Activated CD4-positive, CD25-positive, alpha-beta regulatory T cell treated with anti-CD3 and anti-CD28 coated beads, Interleukin-2, amount 50 U/mL, for 24 hours (primary cell): ENCODE measurements around the gene WFS1.

Experiments
- ATAC-seq, 2 donors: fragments of 150-1000 bp; cut with Tn5 transposase; one replicate each; pipeline ENCODE4 v1.10.0; 2021; ENCODE audit warnings: mild to moderate bottlenecking in 1 of 2, moderate library complexity in 1 of 2

Gene WFS1

DNA sequence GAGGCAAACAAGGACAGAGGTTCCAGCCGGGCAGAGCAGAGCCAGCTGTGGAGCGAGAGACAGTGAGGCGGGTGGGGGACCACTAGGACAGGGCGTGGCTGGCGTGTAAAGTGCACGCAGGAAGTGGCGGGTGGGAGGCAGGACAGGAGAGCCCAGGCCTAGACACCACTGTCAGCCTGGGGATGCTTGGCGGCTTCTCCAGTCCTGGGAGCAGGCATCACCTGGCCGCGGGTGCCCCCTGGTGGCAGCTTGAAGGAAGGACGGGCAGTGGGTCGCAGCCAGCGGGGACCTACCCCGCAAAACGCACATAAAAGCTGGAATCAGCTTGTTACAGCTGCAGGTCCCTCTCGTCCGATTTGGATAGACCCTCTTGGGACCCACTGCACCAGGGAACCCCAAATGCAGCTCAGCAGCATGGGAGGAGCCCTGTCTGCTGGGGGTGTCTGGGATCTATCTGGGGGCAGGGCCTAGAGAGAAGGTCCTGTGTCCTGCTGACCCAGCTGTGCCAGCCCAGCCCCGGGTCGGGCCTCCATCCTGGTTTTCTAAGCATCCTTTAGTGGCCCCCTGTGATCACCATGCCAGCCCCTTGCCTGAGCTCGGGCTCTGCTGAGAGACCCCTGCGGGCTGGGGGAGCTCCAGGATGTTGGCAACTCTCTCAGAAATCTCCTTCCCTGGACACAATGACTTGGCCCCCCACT lies 57.7 kb downstream of the WFS1 start:
- ATAC-seq, result peak; percentile 71 to 74

DNA sequence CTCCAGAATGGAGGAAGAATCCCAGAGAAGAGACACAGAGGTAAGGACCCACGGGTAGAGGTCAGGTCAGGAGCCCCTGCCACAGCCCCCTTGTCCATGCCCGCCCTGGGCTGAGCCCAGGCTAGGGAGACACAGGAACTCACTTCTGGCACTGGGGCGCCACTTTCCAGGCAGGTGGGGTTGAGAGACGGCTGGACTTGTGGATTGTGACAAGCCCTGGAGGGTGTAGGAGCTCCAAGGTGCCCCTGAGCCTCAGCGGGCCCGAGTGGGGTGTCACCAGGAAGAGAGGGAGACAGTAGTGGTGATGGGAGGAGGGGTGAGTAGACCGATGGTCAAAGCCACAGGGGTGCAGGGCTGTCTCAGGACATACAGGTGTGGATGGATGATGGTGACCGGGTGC lies 58.9 kb downstream of the WFS1 start:
- ATAC-seq, result no peak

DNA sequence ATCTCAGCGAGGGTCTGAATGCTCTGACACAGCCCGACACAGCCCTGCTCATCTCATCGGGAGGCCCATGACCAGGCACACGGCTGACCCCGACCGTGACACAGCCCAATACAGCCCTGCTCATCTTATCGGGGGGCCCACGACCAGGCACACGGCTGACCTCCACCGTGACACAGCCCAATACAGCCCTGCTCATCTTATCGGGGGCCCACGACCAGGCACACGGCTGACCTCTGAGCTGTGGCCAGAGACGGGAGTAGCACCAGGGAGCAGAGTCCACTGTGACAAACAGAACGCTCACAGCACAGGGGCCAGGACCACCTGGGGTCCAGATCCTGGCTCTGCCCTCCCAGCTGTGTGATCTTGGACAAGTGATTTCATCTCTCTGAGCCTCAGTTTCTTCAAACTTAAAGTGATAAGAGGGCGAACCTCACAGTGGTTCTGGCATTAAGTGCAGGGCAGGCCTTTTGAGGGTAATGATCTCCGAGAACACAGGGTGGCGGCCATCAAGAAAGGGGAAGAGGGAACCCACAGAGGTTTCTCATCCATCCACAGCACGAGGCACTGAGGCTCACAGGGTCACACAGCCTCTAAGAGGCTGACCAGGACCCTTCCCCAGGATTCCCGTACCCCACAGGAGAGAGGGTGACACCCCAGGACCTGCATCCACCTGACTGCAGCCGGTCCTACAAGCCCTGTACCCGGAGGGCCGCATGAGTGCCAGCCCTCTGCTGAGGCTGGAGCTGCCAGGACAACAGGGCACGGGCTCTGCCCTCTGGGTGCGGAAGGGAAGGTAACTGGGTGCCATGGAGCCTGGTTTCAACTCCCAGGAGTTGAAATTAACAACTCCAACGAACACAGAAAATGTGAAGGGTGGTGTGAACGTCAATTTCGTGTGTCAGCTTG lies 60.1 kb downstream of the WFS1 start:
- no peak for ATAC-seq

DNA sequence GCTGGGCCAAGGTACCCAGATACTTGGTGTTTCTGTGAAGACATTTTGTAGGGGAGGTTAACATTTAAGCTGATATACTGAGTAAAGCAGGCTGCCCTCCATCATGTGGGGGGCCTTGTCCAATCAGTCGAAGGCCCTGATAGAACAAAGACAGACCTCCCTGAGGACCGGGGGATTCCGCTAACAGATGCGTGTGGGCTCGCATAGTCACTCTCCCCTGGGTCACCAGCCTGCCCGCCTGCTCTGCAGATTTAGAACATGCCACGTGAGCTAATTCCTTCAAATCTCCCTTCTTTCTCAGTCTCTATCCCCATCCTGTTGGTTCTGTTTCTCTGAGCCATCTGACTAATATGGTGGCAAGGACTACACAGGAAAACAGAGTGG lies 60.7 kb downstream of the WFS1 start:
- ATAC-seq, result no peak

DNA sequence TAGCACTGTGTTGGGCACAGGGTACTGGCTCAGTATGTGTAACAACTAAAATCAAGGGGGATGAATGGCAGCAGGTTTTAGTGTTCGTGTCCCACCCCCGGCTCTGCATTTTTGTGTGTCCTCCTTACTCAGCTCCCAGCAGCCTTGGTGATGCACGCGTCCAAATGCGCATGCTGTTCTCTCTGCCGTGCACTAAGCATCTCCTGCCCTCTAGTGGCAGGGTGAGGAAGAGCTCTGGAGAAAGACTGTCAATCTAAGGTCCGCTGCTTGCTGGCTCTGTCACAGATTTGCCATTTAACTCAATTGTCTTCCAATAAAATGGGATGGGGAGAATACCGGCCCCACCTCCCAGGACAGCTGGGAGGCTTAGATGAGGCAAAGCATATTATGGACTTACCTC lies 61.4 kb downstream of the WFS1 start:
- ATAC-seq, result peak in 1 of 2 donors; percentile 27

DNA sequence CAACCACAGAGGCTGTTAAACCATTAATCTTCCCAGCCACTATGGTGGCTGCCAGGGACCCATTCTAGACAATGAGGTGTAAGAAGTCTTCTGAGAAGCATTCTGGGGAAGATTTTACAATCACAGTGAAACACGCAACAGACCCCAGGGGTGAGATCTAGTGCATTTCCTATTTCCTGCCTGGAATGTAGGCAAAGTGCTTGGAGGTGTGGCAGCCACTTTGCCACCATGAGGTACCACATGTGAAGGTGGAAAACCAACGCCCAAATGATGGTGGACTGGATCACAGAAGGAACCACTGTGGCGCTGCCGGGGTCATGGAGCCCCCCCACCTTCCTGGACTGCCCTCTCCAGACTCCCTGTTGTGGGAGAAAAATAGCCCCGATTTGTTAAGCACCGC lies 61.8 kb downstream of the WFS1 start:
- no peak for ATAC-seq

DNA sequence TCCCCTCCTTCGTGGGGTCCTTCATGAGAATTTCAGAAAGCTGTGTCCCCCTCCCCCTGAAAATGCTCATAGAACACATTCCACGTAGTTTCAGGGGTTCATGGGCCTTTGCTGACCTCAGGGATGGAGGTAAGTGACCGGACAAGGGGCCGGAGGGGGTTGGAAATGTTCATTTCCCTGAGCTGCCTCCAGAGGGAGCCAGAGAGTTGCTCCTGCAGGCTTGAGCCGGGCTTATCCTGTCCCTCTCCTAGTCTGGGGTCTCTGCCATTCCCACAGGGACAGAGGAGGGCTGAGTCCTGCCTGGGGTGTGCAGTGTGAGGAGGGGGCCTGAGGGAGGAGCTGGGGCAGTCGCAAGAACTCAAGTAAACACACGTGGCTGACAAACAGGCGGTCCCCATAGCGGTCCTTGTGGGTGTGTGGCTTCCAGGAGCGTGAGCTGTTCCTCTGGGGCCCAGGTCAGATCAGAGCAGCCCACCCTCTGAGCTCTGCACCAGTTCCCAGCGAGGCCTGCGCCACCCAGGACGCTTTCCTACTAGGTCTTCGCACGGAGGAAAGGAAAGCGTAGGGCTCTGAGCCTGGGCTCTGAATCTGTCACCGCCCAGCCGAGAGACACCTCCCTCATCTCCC lies 62.5 kb downstream of the WFS1 start:
- no peak for ATAC-seq

DNA sequence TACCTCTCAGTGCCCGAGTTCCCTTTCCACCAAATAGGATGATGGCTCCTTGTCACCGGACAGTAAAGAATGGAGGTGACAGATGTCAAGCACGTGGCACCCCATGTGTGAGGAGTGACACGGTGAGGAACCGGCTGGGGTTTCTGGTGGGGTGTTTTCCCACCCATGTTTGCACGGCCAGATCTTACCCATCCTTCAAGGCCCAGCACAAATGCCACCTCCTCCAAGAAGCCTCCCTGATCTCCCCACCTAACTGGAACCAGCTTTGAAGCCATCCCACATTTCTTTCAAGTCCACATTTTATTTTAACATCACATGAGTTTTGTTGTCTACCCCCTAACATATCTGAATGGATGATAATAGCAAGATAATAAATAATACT lies 63.0 kb downstream of the WFS1 start:
- ATAC-seq, result no peak

DNA sequence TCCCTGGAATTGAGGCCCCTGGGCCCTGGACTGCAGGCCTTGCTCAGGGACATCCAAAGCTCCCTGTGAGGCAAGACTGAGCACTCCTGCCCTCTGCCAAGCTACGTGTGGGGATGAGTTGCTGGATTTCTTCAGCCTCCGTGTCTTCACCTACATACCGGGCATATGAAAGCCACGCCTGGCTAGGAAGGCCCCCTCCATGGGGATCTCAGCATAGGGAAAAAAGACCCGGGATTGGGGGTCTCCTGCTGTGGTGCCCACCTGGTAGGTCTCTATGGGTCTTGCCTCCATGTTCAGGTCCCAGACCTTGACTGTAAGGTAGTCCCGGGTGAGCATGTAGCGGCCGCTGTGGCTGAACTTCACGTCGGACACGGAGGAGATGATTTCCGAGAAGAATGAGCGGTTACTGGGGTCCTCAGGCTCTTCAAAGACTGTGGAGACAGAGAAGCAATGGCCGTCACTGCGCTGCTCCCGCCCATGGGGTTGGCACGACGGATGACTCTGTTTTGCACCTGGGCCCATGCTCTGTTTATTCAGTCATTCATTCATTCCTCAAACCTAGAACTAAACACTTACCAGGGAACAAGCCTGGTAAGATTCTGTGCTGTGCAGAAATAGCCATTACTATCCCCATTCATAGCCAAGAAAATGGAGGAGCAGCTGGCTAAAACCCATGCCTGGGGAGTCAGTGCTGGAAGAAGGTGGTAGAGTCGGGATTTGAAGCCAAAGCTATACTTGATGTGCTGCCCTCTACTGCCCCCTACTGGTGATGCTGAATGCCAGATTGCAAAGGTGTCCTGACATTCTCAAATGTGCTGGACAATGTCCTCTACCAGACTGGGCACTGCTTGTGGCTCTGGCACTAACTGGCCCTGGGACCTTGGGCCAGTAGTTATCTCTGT lies 63.9 kb downstream of the WFS1 start:
- no peak for ATAC-seq

DNA sequence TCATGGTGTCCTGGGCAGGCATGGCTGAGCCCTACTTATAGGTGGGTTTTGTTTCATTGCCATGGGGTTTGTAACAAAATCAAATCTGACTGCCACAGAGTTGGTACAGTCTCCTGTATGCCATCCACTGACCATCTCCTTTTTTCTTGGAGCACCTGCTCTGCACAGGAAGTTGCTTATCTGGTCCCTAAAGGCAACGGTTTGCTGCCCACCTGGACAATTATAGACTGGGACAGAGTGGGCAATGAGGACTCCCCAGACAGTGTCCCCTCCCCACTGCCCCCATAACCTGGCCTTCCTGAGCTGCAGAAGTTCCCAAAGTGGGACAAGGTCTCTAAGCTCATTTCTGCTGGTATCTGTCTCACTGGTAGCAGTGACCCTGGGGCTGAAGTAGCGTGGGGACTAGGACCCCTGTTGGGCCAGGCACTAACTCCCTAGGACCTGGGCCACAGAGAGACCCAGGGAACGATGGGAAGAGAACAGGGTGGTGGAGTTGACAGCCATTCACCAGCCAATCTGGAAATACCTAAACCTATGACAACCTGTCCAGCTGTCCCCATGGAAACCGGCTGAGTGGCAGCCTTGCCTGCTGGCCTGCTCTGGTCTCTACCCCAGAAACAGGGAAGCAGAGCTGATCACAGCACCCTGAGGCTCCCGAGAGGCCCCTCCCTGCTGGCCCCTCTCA lies 64.7 kb downstream of the WFS1 start:
- ATAC-seq, result no peak

DNA sequence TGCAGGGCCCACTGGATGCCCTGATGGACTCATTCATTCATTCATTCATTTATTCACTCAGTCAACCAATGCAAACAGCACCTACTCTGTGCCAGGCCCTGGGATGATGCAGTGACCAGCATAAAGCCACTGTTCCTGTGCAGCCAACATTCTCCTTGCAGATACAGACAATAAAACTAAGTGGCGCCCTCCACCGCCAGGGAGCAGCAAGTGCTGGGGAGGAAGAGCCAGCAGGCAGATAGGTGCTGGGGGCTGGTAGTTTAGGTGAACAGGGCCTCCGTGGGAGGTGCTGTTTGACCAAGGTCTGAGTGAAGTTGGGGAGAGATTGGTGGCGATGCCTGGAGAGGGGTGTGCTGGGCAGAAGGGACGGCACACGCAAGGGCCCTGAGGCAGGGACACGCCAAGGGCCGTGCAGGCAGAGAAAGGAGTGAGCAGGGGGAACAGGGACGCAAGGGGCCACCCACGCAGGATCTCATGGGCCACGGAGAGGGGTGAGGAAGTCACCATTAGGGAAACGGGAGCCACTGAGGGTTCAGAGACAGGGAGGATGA lies 65.5 kb downstream of the WFS1 start:
- ATAC-seq, result no peak

DNA sequence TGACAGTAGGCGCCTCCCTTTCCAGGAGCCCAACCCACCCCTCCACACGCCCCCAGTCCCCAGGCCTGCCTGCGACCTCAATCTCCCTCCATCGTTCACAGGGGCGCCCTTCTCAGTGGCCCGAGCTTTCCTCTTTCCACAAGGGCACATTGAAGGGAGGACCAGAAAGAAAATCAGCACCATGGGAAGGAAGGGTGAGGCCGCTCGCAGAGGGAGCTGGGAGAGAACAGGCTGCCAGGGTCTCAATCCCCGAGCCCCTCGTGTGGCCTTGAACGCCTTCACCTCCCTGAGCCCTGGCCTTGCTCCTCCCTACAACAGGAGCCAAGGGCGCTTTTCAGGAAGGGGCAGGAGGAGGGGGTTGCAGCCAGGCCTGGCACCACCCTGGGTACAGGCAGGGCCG lies 66.5 kb downstream of the WFS1 start:
- no peak for ATAC-seq

DNA sequence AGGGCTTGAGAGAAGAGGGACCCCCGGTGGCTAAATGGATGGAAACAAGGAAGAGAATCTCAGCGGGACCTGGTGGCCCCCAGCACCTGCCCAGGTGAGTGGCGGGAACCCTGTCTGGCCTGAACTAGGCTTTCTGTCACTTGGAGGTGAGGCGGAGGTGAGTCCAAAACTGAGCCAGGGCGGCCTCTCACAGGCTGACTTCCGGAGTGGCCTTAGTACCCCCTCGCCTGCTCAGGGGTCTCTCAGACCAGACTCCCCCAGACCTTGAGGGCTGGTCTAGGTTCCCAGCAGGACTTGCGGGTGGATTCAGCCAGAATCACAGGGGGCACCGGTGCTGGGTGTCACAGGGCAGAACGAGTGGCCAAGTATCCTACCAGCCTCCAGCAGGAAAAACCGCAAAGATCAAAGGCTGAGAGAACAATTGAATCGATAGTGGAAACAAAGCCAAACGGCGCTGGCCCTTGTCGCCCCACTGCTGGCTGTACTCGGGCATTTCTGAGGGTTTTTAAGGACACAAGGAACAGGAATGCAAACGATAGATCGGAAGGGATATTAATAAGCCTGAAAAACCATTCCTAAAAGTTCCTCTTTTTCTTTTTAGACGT lies 67.8 kb downstream of the WFS1 start:
- no peak for ATAC-seq

DNA sequence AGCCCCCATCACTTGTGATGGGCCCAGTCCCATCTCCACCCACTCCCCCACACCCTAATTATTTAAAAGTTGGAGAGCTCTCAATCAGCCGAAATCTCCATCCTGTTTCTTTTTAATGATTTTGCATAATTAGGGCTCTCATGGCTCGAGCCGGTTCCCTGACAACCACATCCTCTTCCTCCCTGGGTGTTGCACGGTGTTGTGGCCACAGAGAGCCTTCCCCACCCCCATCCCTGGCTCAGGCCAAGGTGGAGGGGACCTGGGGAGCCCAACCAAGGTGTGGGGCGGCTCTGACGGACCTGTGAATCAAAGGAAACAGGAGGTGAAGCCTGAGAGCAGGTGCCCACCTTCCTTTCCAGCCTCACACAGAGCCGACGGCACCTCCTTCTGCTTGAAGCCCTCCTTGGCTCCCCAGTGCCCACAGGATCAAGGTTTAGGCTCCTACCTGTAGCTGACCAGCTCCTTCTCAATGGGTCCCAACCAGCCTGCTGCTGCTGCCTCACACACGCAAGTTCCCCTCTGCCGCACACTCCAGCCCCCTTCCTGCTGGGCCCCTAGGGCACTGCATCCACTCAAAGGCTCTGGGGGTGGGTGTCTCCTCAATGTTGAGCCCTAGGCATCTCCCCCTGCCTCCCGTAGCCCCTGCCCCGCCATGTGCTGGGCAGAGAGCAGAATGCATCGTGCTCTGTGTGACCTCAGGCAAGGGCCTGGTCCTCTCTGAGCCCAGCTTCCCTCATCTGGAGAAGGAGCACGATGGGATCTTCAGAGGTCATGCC lies 68.7 kb downstream of the WFS1 start:
- peak; percentile 28 to 64 for ATAC-seq

DNA sequence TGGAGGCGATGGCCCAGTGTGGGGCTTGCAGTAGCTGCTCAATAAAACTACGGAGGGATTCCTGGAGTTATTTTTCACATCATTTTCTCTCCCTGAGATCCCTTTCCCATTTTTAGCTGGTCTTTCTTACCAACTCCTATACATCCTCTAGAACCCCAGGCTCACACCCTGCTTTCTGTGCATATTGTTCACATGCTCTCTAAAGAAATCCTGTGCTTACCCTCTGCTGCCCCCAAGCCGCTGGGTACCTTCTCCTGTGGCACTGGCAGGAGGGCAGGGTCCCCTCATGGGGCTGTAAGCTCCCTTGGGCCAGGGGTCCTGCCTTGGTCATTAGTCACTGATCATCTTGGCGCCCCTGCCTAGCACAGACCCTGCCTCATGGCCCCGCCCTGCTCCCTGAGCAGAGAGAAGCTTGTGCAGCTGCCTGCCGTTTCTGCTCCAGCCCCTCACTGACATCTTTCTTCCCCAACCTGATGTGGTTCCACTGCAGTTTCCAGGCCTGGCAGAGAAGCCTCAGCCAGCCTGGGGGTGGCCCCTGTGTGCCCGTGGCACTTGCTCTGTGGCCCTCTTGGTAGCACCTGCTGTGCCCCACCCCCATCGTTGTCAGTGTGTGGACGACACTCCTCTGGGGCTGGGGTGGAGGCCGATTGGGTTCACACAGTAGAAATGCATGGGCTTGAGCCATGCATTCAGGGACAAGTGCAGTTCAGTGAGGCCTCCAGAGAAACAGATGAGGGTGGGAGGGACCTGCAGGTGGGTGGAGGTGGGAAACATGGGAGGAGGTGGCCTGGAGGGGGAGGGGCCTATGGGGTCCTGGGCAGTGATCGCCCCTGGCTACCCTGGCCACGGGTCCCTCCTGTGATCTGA lies 69.5 kb downstream of the WFS1 start:
- ATAC-seq, result no peak

DNA sequence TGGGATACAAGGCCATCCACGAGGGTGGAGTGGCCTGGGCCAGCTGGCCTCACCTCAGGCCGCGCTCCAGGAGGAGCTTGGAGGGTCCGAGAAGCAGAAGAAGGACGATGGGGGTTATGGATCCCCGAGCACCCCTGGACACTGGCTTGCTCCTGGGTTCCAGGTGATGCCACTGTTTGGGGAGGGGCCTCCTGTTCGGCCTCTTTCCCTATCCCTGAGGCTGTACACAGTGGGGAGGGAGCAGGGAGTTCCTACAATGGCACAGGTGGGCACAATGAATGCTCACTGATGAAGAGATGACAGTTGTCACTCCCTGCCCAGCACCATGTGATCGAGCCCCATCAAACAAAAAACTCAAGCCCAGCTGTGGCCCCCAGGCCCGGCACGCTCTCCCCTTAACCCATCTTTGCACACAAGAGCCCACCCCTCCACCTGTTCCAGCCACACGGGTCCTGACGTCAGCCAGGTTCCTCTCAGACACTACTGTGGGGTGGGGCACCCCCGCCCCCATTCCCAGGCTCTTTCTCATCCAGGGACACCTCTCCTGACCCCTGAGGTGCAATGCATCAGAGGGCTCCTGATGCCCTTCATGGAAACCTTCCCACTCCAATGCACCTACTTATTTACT lies 70.3 kb downstream of the WFS1 start:
- ATAC-seq, result no peak

DNA sequence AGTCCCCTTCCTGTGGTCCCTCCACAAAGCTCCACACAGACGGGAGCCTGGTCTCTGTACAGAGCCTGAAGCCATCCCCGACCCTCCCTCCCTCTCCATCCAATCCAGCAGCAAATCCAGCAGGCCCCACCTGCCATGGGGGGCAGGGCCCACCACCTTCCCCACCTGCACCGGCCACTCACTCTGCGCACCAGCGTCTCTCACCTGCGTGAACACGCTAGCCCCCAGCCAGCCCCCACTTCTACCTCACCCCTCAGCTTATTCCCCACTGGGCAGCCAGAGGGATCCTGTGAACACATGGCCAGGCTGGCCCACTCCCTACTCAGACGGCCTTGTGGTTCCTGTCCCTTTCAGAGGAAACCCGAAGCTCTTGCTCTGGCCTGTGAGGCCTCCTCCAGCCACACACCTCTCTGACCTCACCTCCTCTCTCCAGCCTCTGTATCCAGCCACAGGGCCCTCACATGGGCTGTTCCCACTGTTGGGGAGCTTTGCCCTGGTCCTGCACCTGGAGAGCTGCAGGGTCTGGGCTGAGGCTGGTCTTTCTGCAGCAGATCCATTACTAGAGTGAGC lies 70.9 kb downstream of the WFS1 start:
- no peak for ATAC-seq

DNA sequence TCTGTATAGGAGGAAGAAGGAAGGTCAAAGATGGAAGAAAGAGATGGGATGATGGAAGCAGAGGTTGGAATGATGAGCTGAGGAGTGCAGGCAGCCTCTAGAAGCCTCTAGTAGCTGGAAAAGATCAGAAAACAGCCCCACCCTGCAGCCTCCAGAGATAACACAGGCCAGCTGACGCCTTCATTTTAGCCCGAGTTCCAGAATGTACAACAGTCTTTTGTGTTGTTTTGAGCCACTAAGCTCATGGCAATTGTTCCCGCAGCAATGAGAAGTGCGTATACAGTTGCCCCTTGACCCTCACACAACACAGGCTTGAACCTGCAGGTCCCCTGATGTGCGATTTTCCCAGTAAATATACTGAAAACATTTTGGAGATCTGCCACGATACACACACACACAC lies 72.0 kb downstream of the WFS1 start:
- ATAC-seq, result no peak
